ENCODE data around the gene COX8C.

The COX8C gene

DNA sequence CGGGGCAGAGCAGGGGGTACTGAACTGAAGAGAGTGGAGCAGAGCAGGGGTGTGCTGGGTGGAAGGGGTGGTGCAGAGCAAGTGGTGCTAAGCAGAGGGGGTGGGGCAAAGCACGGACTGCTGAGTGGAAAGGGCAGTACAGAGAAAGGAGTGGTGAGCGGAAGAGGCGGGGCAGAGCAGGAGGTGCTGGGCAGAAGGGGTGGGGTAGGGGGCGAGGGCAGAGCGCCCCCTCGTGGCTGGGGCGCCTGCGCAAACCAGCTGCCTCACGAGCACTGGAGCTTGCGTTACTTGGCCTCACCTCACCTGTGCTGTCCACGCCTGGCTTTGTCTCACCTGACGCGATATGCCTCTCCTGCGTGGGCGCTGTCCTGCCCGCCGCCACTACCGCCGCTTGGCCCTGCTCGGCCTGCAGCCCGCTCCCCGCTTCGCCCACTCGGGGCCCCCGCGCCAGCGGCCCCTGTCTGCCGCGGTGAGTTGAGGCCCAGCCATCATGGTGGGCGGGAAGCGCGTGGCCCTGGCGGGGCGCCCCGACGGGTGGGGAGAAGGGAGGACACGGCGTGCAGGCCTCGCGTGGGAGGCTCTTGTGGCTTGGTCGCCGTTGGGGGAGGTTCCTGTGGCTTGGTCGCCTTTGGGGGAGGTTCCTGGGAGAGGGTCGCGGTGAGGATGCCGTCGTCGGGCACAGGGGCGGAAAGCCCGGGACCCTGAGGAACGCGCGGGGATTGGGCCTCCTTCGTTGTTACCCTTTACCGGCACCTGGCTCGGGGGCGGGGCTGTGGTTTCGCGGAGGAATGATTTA is at the start of gene COX8C:
TSS of gene COX8C (plus strand) at position 257 of the 796 bp plus-strand sequence. CDS start at position 344, 87 bp downstream.
- H3K4me3 ChIP-seq (ENCODE audit: low read depth, low read length) = no peak within 1 kb of the TSS

- H3K4me3 ChIP-seq (ENCODE audit: low read depth, low read length) = no peak overlapping the region
Measured at GRCh38 chr14:93299416-93299815, 47.6 kb upstream of the COX8C start.

DNA sequence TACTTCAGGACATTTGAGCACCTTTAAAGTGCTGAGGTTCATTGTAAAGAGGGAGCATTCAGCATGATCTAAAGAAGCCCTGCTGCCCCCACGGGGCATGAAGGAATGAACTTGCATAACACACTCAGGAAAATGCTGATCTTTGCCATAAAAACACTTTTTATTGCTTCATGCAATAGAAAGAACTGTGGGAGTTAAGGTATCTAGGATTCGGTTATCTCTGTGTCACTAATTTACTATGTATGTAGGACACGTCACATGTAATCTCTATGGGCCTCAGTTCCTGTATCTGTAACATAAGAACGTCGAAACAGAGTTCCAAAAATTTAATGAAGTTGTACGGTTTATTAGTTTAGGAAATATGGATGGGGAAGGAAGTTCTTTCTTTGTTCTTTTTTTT is 47.1 kb upstream of the COX8C start:
- no peak overlapping the region for H3K4me3 ChIP-seq (ENCODE audit: low read depth, low read length)

GRCh38 chr14:93301821-93302447 is 45.0 kb upstream of the COX8C start:
- no peak overlapping the region for H3K4me3 ChIP-seq (ENCODE audit: low read depth, low read length)

GRCh38 chr14:93302688-93303581 is 44.0 kb upstream of the COX8C start:
- H3K4me3 ChIP-seq (ENCODE audit: low read depth, low read length) = no peak overlapping the region

DNA sequence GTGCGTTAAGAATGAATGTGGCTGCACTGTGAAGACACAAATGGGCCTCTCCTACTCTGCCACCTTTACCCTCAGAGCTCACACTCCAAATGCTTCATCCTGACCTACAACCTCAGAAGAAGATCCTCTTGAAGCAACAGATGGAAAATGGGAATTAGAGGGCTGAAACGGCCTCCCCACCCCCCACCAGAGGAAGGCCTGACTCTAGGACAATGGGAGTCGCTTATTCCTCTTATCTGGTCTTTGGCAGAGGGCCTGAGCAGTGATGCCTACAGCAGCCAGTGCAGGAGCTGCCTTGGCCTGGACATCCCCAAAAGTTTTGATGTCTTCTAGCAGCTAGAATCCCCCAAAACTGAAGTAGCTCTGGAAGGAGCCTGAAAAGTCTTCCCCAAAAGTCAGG is 43.3 kb upstream of the COX8C start:
- H3K4me3 ChIP-seq (ENCODE audit: low read depth, low read length) = no peak overlapping the region

GRCh38 chr14:93304771-93305170 is 42.2 kb upstream of the COX8C start:
- H3K4me3 ChIP-seq (ENCODE audit: low read depth, low read length) = no peak overlapping the region

DNA sequence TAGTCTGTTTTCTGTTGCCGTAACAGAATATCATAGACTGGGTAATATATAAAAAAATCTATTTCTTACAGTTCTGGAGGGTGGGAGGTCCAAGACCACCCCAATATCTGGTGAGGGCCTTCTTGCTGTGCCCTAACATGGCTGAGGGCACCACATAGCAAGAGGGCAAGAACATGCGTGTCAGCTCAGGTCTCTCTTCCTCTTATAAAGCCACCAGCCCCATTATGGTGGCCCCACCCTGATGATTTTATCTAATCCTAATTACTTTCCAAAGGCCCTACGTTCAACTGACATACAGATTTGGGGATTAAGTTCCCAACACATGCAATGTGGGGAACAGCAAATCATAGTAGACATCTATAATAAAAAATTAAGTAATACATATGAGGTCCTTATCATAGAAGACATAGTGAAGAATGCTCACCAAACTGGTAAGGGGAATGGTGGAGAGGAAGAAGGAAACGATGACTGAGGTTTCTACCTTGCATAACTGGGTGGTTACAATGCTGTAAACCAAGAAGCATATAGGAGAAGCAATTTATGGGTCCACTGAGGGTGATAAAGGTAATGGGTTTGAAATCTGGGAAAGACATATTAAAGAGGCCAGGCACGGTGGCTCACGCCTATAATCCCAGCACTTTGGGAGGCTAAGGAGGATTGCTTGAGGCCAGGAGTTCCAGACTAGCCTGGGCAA is 41.1 kb upstream of the COX8C start:
- H3K4me3 ChIP-seq (ENCODE audit: low read depth, low read length) = no peak overlapping the region

DNA sequence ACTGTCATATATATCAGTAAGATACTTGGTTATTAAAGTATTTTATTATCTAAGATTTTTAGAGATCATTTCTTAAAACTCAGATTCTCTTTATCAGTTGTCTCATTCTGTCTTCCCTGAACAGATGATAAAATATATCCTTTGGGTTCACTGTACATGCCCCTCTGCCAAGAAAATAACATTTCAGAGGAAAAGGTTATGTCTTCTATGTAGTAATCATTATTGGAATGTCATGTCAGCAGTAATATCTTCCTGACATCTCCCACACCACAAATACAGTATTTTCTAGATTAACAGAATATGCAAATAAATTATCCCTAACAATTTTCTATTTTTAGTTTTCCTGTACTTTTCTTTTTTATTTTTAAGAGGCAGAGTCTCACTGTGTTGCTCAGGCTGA is 40.2 kb upstream of the COX8C start:
- H3K4me3 ChIP-seq (ENCODE audit: low read depth, low read length) = no peak overlapping the region

- H3K4me3 ChIP-seq (ENCODE audit: low read depth, low read length) = no peak overlapping the region
Measured at GRCh38 chr14:93308686-93309345, 38.2 kb upstream of the COX8C start.

DNA sequence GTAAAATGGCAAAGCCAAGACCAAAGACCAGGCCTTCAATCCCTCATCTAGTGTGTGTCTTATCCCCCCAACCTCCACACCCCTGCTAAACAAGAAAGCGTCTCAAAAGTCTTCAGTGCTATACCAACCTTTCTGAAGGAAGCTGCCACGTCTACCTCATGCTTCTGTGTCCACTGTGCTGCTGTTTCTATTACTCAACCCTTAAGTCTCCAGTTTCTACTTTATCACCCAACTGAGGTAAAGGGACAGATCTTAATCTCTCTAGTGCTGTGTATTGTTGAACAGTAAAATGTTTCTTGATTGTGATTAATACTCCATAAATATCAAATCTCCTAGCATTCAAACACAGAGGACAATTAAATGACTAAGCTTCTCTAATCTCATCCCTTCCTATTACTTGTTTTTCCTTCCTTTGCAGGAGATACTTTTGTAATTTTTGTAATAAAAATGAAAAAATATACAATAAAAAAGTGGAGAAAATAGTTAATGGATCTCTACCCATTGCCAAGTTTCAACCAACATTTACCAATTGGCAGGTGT is 37.5 kb upstream of the COX8C start:
- no peak overlapping the region for H3K4me3 ChIP-seq (ENCODE audit: low read depth, low read length)

DNA sequence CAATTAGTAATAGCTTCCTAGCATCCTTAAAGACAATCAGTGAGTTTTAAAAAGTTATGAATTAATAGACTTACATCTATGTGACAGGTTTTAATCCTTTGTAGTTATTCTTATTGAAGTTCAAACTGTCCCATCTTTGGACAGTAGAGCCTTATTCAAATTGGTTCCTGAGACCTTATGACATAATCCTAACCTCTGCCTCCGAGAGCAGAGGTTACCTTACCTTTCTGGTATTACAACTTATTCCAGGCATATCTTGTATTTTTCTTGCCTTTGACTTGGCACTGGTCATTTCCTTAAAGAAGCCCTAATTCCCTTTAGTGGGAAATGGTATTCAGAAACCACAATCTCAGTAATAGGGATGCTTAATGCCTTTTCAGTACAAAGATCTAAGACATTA is 35.9 kb upstream of the COX8C start:
- H3K4me3 ChIP-seq (ENCODE audit: low read depth, low read length) = no peak overlapping the region

- H3K4me3 ChIP-seq (ENCODE audit: low read depth, low read length) = no peak overlapping the region
Measured at GRCh38 chr14:93315575-93315974, 31.4 kb upstream of the COX8C start.

GRCh38 chr14:93316716-93317115 is 30.3 kb upstream of the COX8C start:
- H3K4me3 ChIP-seq (ENCODE audit: low read depth, low read length) = no peak overlapping the region

DNA sequence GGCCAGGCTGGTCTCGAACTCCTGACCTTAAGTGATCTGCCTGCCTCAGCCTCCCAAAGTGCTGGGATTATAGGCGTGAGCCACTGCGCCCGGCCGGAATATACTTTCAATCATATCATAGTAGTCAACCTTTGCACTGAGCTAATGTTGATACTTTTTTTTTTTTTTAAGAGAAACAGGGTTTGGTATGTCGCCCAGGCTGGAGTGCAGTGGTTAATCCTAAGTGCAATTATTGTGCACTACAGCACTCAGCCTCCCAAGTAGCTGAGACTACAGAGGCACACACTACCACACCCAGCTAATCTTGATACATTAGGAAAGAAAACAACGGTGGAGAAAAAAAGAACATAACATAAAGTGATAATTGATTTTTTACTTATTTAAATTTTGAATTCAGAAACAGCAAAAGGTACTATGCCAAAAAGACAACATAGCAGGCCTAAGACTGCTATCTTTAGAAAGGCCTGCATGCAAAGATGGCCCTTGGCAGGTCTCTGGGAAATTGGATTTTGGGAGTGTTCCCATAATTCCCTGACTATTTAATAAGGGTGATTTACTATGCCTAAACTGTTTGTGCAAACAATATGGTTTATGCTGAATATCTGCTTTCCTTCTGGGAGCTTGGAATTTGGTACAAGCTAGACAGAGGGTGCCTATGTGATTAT is 29.6 kb upstream of the COX8C start:
- no peak overlapping the region for H3K4me3 ChIP-seq (ENCODE audit: low read depth, low read length)

DNA sequence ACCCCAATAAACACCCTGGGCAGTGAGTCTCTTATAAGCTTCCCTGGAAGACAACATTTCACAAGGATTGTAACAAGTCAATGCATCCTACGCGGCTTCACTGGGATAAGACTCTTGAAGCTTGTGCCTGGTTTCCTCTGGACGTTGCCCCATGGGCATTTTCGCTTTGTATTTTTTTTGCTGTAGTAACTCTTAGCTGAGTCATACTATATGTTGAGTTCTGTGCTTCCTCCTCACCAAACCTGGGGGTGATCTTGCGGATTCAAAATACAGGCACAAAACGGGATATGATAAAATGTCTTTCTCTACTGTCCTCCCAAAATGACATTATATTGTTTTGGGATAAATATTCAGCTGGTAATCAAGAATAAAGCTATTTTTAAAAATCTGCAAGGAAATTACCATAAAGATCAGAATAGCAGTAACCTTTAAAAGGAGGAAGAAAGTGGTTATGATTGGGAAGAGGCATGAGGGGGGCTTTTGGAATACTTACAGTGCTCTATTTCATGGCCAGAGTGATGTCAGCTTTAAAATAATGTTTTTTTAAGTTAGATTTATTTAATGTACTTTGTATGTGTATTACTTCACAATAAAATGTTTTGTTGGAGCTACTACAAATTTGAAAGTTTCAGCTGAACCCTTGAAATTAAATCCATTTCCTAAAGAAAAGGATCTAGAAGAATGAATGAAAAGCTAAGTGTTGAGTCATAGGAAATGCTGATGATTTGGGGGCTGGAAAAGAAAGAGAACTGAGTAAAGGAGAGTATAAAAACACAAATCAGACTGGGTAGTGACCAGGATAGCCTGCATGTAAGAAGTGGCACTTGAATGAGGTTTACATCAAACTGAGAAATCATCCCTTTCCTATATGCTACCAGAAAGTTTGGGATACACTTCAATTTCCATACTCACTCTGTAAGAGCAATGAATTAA is 28.8 kb upstream of the COX8C start:
- no peak overlapping the region for H3K4me3 ChIP-seq (ENCODE audit: low read depth, low read length)

- no peak overlapping the region for H3K4me3 ChIP-seq (ENCODE audit: low read depth, low read length)
Measured at GRCh38 chr14:93318927-93319326, 28.1 kb upstream of the COX8C start.

GRCh38 chr14:93319494-93319893 is 27.5 kb upstream of the COX8C start:
- no peak overlapping the region for H3K4me3 ChIP-seq (ENCODE audit: low read depth, low read length)

GRCh38 chr14:93319958-93320357 is 27.0 kb upstream of the COX8C start:
- no peak overlapping the region for H3K4me3 ChIP-seq (ENCODE audit: low read depth, low read length)

All from iPS-11a (cell line).